H9 (cell line): ENCODE data around the gene DRGX. TPM values are rescaled to one million over a fixed set of nuclear protein-coding genes. Genes with fewer than 3 reads are reported as not detected.

ENCODE experiments used
- DNase-seq: peaks from one replicate; pipeline ENCODE4 v3.0.0-alpha.2; 2017
- H2AFZ ChIP-seq: one replicate; pipeline ENCODE4 v1.6.1; 2013; ENCODE audit warnings: mild to moderate bottlenecking, low read length, control low read depth, moderate library complexity
- H2AK5ac ChIP-seq: 2 replicates; pipeline ENCODE4 v1.6.1; 2013; ENCODE audit warnings: low read length, control low read depth, mixed read lengths; ENCODE audit not compliant: insufficient read length
- H2BK120ac ChIP-seq: one replicate; pipeline ENCODE4 v1.6.1; 2013; ENCODE audit warnings: low read depth, mild to moderate bottlenecking, low read length, control low read depth, inconsistent platforms; ENCODE audit not compliant: poor library complexity, severe bottlenecking
- H2BK12ac ChIP-seq: 2 replicates; pipeline ENCODE4 v1.6.1; 2013; ENCODE audit warnings: low read length, control low read depth, mixed read lengths, low read depth; ENCODE audit not compliant: insufficient read length
- H2BK15ac ChIP-seq: 2 replicates; pipeline ENCODE4 v1.6.1; 2013; ENCODE audit warnings: low read depth, low read length, control low read depth
- H2BK20ac ChIP-seq: one replicate; pipeline ENCODE4 v1.6.1; 2013; ENCODE audit warnings: low read depth, mild to moderate bottlenecking, low read length, control low read depth, inconsistent platforms; ENCODE audit not compliant: poor library complexity, severe bottlenecking
- H2BK5ac ChIP-seq: 2 replicates; pipeline ENCODE4 v1.6.1; 2013; ENCODE audit warnings: low read length, control low read depth, mixed read lengths; ENCODE audit not compliant: insufficient read length
- H3K14ac ChIP-seq: 2 replicates; pipeline ENCODE4 v1.6.1; 2013; ENCODE audit warnings: low read length, control low read depth; ENCODE audit not compliant: insufficient read depth
- H3K18ac ChIP-seq: 2 replicates; pipeline ENCODE4 v1.6.1; 2013; ENCODE audit warnings: low read depth, mild to moderate bottlenecking, mixed read lengths, low read length, control low read depth; ENCODE audit not compliant: insufficient read length
- H3K23ac ChIP-seq: 2 replicates; pipeline ENCODE4 v1.6.1; 2013; ENCODE audit warnings: low read length, control low read depth, mixed read lengths, low read depth; ENCODE audit not compliant: insufficient read length
- H3K23me2 ChIP-seq: 2 replicates; pipeline ENCODE4 v1.6.1; 2013; ENCODE audit warnings: low read depth, mild to moderate bottlenecking, mixed read lengths, low read length, control low read depth; ENCODE audit not compliant: insufficient read length, poor library complexity, severe bottlenecking
- H3K27ac ChIP-seq: 2 replicates; pipeline ENCODE4 v1.5.1; 2013; ENCODE audit warnings: low read length, control low read depth, mixed read lengths, low read depth; ENCODE audit not compliant: insufficient read length
- H3K27me3 ChIP-seq: 2 replicates; pipeline ENCODE4 v1.6.1; 2013; ENCODE audit warnings: low read length, control low read depth, inconsistent platforms; ENCODE audit not compliant: insufficient read depth
- H3K4ac ChIP-seq: 2 replicates; pipeline ENCODE4 v1.6.1; 2013; ENCODE audit warnings: low read depth, mild to moderate bottlenecking, control low read depth, inconsistent platforms, low read length, moderate library complexity
- H3K4me1 ChIP-seq: 2 replicates; pipeline ENCODE4 v1.6.1; 2013; ENCODE audit warnings: low read length, control low read depth, inconsistent platforms; ENCODE audit not compliant: insufficient read depth
- H3K4me2 ChIP-seq: 2 replicates; pipeline ENCODE4 v1.6.1; 2013; ENCODE audit warnings: low read length, control low read depth, mixed read lengths; ENCODE audit not compliant: insufficient read length, insufficient read depth
- H3K56ac ChIP-seq: 2 replicates; pipeline ENCODE4 v1.6.1; 2013; ENCODE audit warnings: low read depth, mild to moderate bottlenecking, mixed read lengths, low read length, control low read depth; ENCODE audit not compliant: insufficient read length
- H3K79me1 ChIP-seq: 2 replicates; pipeline ENCODE4 v1.6.1; 2013; ENCODE audit warnings: low read depth, mild to moderate bottlenecking, moderate library complexity, low read length, control low read depth, inconsistent platforms; ENCODE audit not compliant: insufficient read depth, poor library complexity, severe bottlenecking
- H3K79me2 ChIP-seq: 2 replicates; pipeline ENCODE4 v1.6.1; 2013; ENCODE audit warnings: low read length, control low read depth, inconsistent platforms; ENCODE audit not compliant: insufficient read depth
- H3K9ac ChIP-seq: 2 replicates; pipeline ENCODE4 v1.6.1; 2013; ENCODE audit warnings: low read length, control low read depth, mixed read lengths; ENCODE audit not compliant: insufficient read length; ENCODE audit errors: extremely low read depth
- H3K9me3 ChIP-seq: one replicate; pipeline ENCODE4 v1.6.1; 2013; ENCODE audit warnings: low read depth, low read length, inconsistent platforms; ENCODE audit not compliant: control insufficient read depth
- H3T11ph ChIP-seq: one replicate; pipeline ENCODE4 v1.6.1; 2013; ENCODE audit warnings: mild to moderate bottlenecking, low read length, control low read depth, inconsistent platforms
- H4K20me1 ChIP-seq: one replicate; pipeline ENCODE4 v1.6.1; 2013; ENCODE audit not compliant: control insufficient read depth, insufficient read length, insufficient read depth
- H4K5ac ChIP-seq: 2 replicates; pipeline ENCODE4 v1.6.1; 2013; ENCODE audit warnings: low read depth, mild to moderate bottlenecking, mixed read lengths, low read length, control low read depth; ENCODE audit not compliant: insufficient read length
- H4K8ac ChIP-seq: replicated peaks from 2 replicates; pipeline ENCODE4 v1.6.1; 2013; ENCODE audit warnings: low read length, control low read depth, mixed read lengths, low read depth; ENCODE audit not compliant: insufficient read length
- H4K91ac ChIP-seq: 2 replicates; pipeline ENCODE4 v1.6.1; 2013; ENCODE audit warnings: low read depth, mild to moderate bottlenecking, moderate library complexity, mixed read lengths, low read length, control low read depth; ENCODE audit not compliant: insufficient read length
- H3K27ac Mint-ChIP-seq, 3 experiments: 2 replicates in 2 of 3; 3 replicates in 1 of 3; pipeline ENCODE4 v1.8.0; 2020 to 2021; ENCODE audit warnings: mixed read lengths in 3 of 3, mild to moderate bottlenecking in 1 of 3, moderate library complexity in 1 of 3
- H3K27me3 Mint-ChIP-seq: 2 replicates; pipeline ENCODE4 v1.8.0; 2021; ENCODE audit warnings: low read depth, mild to moderate bottlenecking, moderate library complexity, mixed read lengths
- H3K36me3 Mint-ChIP-seq, 3 experiments: 2 replicates in 2 of 3; 3 replicates in 1 of 3; pipeline ENCODE4 v1.8.0; 2020 to 2021; ENCODE audit warnings: low read depth in 3 of 3, mixed read lengths in 3 of 3; ENCODE audit not compliant: insufficient read depth in 1 of 3
- H3K4me1 Mint-ChIP-seq, 2 experiments: 2 replicates each; pipeline ENCODE4 v1.8.0; 2020; ENCODE audit warnings: mixed read lengths in 2 of 2
- H3K4me3 Mint-ChIP-seq, 2 experiments: 2 replicates in 1 of 2; 3 replicates in 1 of 2; pipeline ENCODE4 v1.8.0; 2020 to 2021; ENCODE audit warnings: mild to moderate bottlenecking in 2 of 2, mixed read lengths in 2 of 2, moderate library complexity in 1 of 2
- H3K9me3 Mint-ChIP-seq, 2 experiments: 2 replicates in 1 of 2; 3 replicates in 1 of 2; pipeline ENCODE4 v1.8.0; 2020; ENCODE audit warnings: mild to moderate bottlenecking in 2 of 2, mixed read lengths in 2 of 2, moderate library complexity in 1 of 2
- CTCF ChIP-seq: fragments of 200-600 bp; sonication (generic); conservative IDR thresholded peaks from 3 replicates; pipeline ENCODE4 v1.8.0; 2021; ENCODE audit warnings: antibody characterized with exemption, mild to moderate bottlenecking
- WGBS: extraction: QIAGEN DNeasy Blood & Tissue Kit; methylation state at CpG from one replicate; pipeline ENCODE4 v1.1.7; 2013; ENCODE audit warnings: missing lambda C conversion rate, low lambda C conversion rate, mixed read lengths; ENCODE audit not compliant: insufficient read length; ENCODE audit errors: extremely low coverage; 5-methylcytosine and 5-hydroxymethylcytosine counted together
- total RNA-seq: library from RNA; stranded (reverse); gene quantifications from 2 replicates; pipeline ENCODE4 v1.2.1, GENCODE V29; 2021

Gene DRGX
- total RNA-seq, 1 experiment from 2014 or later: not detected

- no peak overlapping the region for H2BK12ac ChIP-seq
- H3K9ac ChIP-seq: no peak overlapping the region
- H3K27me3 ChIP-seq: no peaks in the 10 kb centered on the region
- no peak overlapping the region for H4K5ac ChIP-seq
- H3K4me1 ChIP-seq: no peaks in the 10 kb centered on the region
- H3K79me1 ChIP-seq: no peaks in the 10 kb centered on the region
- H3K14ac ChIP-seq: no peak overlapping the region
- H3K79me2 ChIP-seq: no peaks in the 10 kb centered on the region
- no peak overlapping the region for H2AFZ ChIP-seq
- Mint-ChIP-seq H3K36me3 (no peaks in the 10 kb centered on the region; a peak in 1 of 7 replicates), H3K4me3 (no peak overlapping the region), H3K9me3 (no peaks in the 10 kb centered on the region), H3K27ac (no peak overlapping the region), H3K27me3 (peaks cover 33% of the 10 kb centered on the region), H3K4me1 (peaks cover 2 to 5% of the 10 kb centered on the region in 2 experiments; a peak in 1 of 4 replicates)
- no peak overlapping the region for H3T11ph ChIP-seq
- peak; percentile 55 for DNase-seq
- no peak overlapping the region for H3K4ac ChIP-seq
- no CpG with 5 or more reads among the region's 13 CpGs for WGBS
- TF ChIP-seq CTCF: peak; percentile 49
- no peak overlapping the region for H3K4me2 ChIP-seq
- no peak overlapping the region for H2BK5ac ChIP-seq
- H2AK5ac ChIP-seq: no peak overlapping the region
- no peak overlapping the region for H4K91ac ChIP-seq
- no peak overlapping the region for H3K18ac ChIP-seq
- no peak overlapping the region for H3K56ac ChIP-seq
- H3K27ac ChIP-seq: no peak overlapping the region
- no peaks in the 10 kb centered on the region for H3K9me3 ChIP-seq
- no peak overlapping the region for H3K23ac ChIP-seq
- H2BK15ac ChIP-seq: no peak overlapping the region
- no peaks in the 10 kb centered on the region for H4K20me1 ChIP-seq
- no peak overlapping the region for H4K8ac ChIP-seq
- H2BK20ac ChIP-seq: no peak overlapping the region
- no peak overlapping the region for H2BK120ac ChIP-seq
- no peaks in the 10 kb centered on the region for H3K23me2 ChIP-seq
These were observed 16.1 kb downstream of the DRGX start for GRCh38 chr10:49379596-49380410.
